Measurements from ENCODE around the gene LRRC37A2.
"Not testable (repeated sequence)": the region's sequence is repeated elsewhere in the genome, so short reads cannot be mapped to it uniquely, and the experiment has no call there.

GRCh38 chr17:46580082-46580481 lies 67.8 kb downstream of the LRRC37A2 start:
- not testable (repeated sequence) for TF ChIP-seq NR2C2 (IDR thresholded peaks at IDR 0.05; ENCODE audit: borderline replicate concordance, control insufficient read depth, insufficient read length, low read depth); MAX (IDR thresholded peaks at IDR 0.05; ENCODE audit: low read depth, low read length); CTCF (IDR thresholded peaks at IDR 0.05 in 2 of 3, conservative IDR thresholded peaks at IDR 0.05 in 1 of 3; ENCODE audit: control insufficient read depth in 2 of 3, extremely low read depth in 1 of 3, insufficient read depth in 1 of 3, low read depth in 3 of 3, low read length in 3 of 3); JUNB (IDR thresholded peaks at IDR 0.05); RAD21 (IDR thresholded peaks at IDR 0.05; ENCODE audit: insufficient read depth, low read depth, low read length)
